Heart left ventricle (tissue), 16 donors: Measurements from ENCODE around the gene SHISA9. TPM values are rescaled to one million over a fixed set of nuclear protein-coding genes. Genes with fewer than 3 reads are reported as not detected.

Experiments
- ATAC-seq, 4 donors: fragments of 200-7000 bp; cut with Tn5 transposase; one replicate each; pipeline ENCODE4 v1.9.1; 2020 to 2022; ENCODE audit warnings: moderate library complexity in 4 of 4, mild to moderate bottlenecking in 3 of 4, moderate number of reproducible peaks in 1 of 4
- DNase-seq, 5 donors: peaks; one replicate each; pipeline ENCODE4 v3.0.0-alpha.2; 2020
- H3K27ac ChIP-seq, 12 donors: fragments of 200-600 bp; sonication (generic) in 4 of 12; one replicate each; pipeline versions ENCODE4 v1.5.0 to v1.8.0; 2016 to 2022; ENCODE audit warnings: mild to moderate bottlenecking in 2 of 12
- H3K27me3 ChIP-seq, 9 donors: fragments of 200-600 bp; sonication (generic) in 2 of 9; one replicate each; pipeline versions ENCODE4 v1.5.1 to v1.8.0; 2016 to 2022; ENCODE audit warnings: mild to moderate bottlenecking in 3 of 9
- H3K36me3 ChIP-seq, 9 donors: fragments of 200-600 bp; sonication (generic) in 2 of 9; one replicate each; pipeline versions ENCODE4 v1.5.0 to v1.8.0; 2018 to 2022; ENCODE audit warnings: mild to moderate bottlenecking in 2 of 9
- H3K4me1 ChIP-seq, 12 donors: fragments of 200-600 bp; sonication (generic) in 4 of 12; one replicate each; pipeline versions ENCODE4 v1.5.0 to v1.8.0; 2016 to 2022; ENCODE audit warnings: mild to moderate bottlenecking in 3 of 12
- H3K4me3 ChIP-seq, 12 donors: fragments of 200-600 bp; sonication (generic) in 4 of 12; one replicate each; pipeline versions ENCODE4 v1.5.0 to v1.8.0; 2017 to 2022; ENCODE audit warnings: mild to moderate bottlenecking in 9 of 12, moderate library complexity in 4 of 12
- H3K9me3 ChIP-seq, 12 donors: fragments of 200-600 bp; sonication (generic) in 4 of 12; one replicate each; pipeline versions ENCODE4 v1.5.0 to v1.8.0; 2016 to 2022; ENCODE audit warnings: mild to moderate bottlenecking in 1 of 12
- CTCF ChIP-seq, 12 donors: fragments of 200-600 bp; sonication (generic) in 4 of 12; IDR thresholded peaks; one replicate each; pipeline versions ENCODE4 v1.5.0 to v1.8.0; 2018 to 2022; ENCODE audit warnings: antibody characterized with exemption in 12 of 12, mild to moderate bottlenecking in 5 of 12
- POLR2A ChIP-seq, 2 donors: fragments of 450-650 bp; IDR thresholded peaks; one replicate each; pipeline ENCODE4 v1.6.1; 2017; ENCODE audit warnings: antibody characterized with exemption in 2 of 2, mild to moderate bottlenecking in 2 of 2, moderate library complexity in 2 of 2
- WGBS, 4 donors: extraction: QIAGEN DNeasy Blood & Tissue Kit in 2 of 4; methylation state at CpG; one replicate each; pipeline versions ENCODE4 v1.1.5 to v1.1.7; 2013 to 2018; 5-methylcytosine and 5-hydroxymethylcytosine counted together
- intact Hi-C, 10 donors: fragments of 100-400 bp; cut with DNase I; formaldehyde crosslinking; loops; one replicate each; pipeline versions ENCODE4 v1.11.1 to v1.14.2; 2022
- polyA plus RNA-seq, 2 donors: library from polyadenylated mRNA; stranded (reverse); fragments of 200-250 nt; gene quantifications; one replicate each; pipeline ENCODE4 v1.2.3, GENCODE V29; 2013
- total RNA-seq, 9 donors: library from RNA; depleted of rRNA in 2 of 9; stranded (reverse); fragments of >200 nt in 2 of 9; fragmentation: NEBNext Ultra II Directional in 3 of 9; extraction: Animal tissue kit (Norgen Biotek cat#: 25700) in 3 of 9; gene quantifications; one replicate each; pipeline versions ENCODE4 v1.1.0 to v1.2.4, GENCODE V29; 2016 to 2023
- donor health status: ischemic (EF 13 %, LVEDD 7.1; RV severe dilation, severe dysfunction).
- donor health status: healthy with polysubstance abuse.
- donor health status: DM: no; HTN: yes; CAD: no.
- donor health status: DM: no; HTN: no; CAD: no.
- donor health status: ischemic (EF 25% LVEDD 6.9; RV normal size, moderate dysfunction).
- donor health status: ischemic (EF 25% LVEDD 5.7; RV mildly dilated, moderate dysfunction).
- donor health status: healthy.
- donor health status: DM: yes; HTN: yes; CAD: no.
- donor health status: ischemic (EF 35%, LVEDD 5.7; RV mildly dilated, moderate dysfunction).
- donor health status: nonischemic (EF 11% LVEDD 7.7; RV severe dilation, severe dysfunction).
- donor health status: DM: yes; HTN: yes; CAD: no.
- donor health status: PGD.
- donor health status: ischemic (EF 29% LVEDD 5.4; RV normal size, mild dysfunction).
- donor health status: nonischemic (EF 23%, LVEDD 6.1; RV moderate dilation, normal function).

SHISA9 gene
- total and polyA plus RNA-seq, 11 donors = 0.08 to 0.83 (median 0.24) TPM; not detected in 1

GRCh38 chr16:13093661-13094060, 192.3 kb downstream of the SHISA9 start:
- H3K27ac ChIP-seq = no peak overlapping the region
- ATAC-seq (no peak), DNase-seq (no peak)
- H3K9me3 ChIP-seq = peaks cover 0 to 22% (median 7%) of the 10 kb centered on the region in 12 donors
- TF ChIP-seq POLR2A (IDR thresholded peaks at IDR 0.05) = no peak
- TF ChIP-seq CTCF (IDR thresholded peaks at IDR 0.05) = no peak
- 31 to 41% (median 39%) methylated on average over 7 of the region's 7 CpGs for WGBS, 4 donors
- no peaks in the 10 kb centered on the region for H3K4me1 ChIP-seq
- peaks cover 0 to 16% (median 0%) of the 10 kb centered on the region in 9 donors for H3K27me3 ChIP-seq
- no peaks in the 10 kb centered on the region for H3K36me3 ChIP-seq
- no peak overlapping the region for H3K4me3 ChIP-seq
- intact Hi-C loops = no loop called here

- WGBS, 4 donors = 47 to 63% (median 54%) methylated on average over 2 of the region's 2 CpGs
- ATAC-seq (no peak), DNase-seq (no peak)
- intact Hi-C loops = no loop called here
- peaks cover 0 to 16% (median 6%) of the 10 kb centered on the region in 12 donors for H3K9me3 ChIP-seq
- H3K36me3 ChIP-seq = no peaks in the 10 kb centered on the region
- no peak overlapping the region for H3K27ac ChIP-seq
- TF ChIP-seq POLR2A (IDR thresholded peaks at IDR 0.05) (no peak), CTCF (IDR thresholded peaks at IDR 0.05) (no peak)
- no peaks in the 10 kb centered on the region for H3K4me1 ChIP-seq
- no peak overlapping the region for H3K4me3 ChIP-seq
- H3K27me3 ChIP-seq = peaks cover 0 to 16% (median 0%) of the 10 kb centered on the region in 9 donors
Measured at GRCh38 chr16:13095061-13095460, 193.7 kb downstream of the SHISA9 start.

- intact Hi-C loops = no loop called here
- Histone ChIP-seq H3K9me3 (no peaks in the 10 kb centered on the region), H3K4me3 (no peak overlapping the region), H3K4me1 (no peaks in the 10 kb centered on the region), H3K27ac (no peak overlapping the region), H3K36me3 (no peaks in the 10 kb centered on the region), H3K27me3 (peaks cover 0 to 11% (median 0%) of the 10 kb centered on the region in 9 donors)
- DNase-seq (no peak), ATAC-seq (no peak)
- WGBS, 4 donors = 50 to 62% (median 56%) methylated on average over 2 of the region's 2 CpGs
- no peak for TF ChIP-seq CTCF (IDR thresholded peaks at IDR 0.05)
- no peak for TF ChIP-seq POLR2A (IDR thresholded peaks at IDR 0.05)
Measured at GRCh38 chr16:13098536-13098935, 197.1 kb downstream of the SHISA9 start.

- ATAC-seq = no peak
- 4 to 14% (median 6%) methylated on average over 2 of the region's 2 CpGs for WGBS, 4 donors
- intact Hi-C loops = no loop called here
- H3K4me1 ChIP-seq = no peaks in the 10 kb centered on the region
- peaks cover 0 to 13% (median 2%) of the 10 kb centered on the region in 12 donors for H3K9me3 ChIP-seq
- no peaks in the 10 kb centered on the region for H3K27me3 ChIP-seq
- H3K27ac ChIP-seq = no peak overlapping the region
- H3K36me3 ChIP-seq = no peaks in the 10 kb centered on the region
- H3K4me3 ChIP-seq = no peak overlapping the region
- no peak for DNase-seq
- TF ChIP-seq CTCF (IDR thresholded peaks at IDR 0.05) (no peak), POLR2A (IDR thresholded peaks at IDR 0.05) (no peak)
Measured at GRCh38 chr16:13099822-13100221, 198.4 kb downstream of the SHISA9 start.
